GM21723 (cell line): ENCODE data around the gene MVB12A.

Source experiments
- ATAC-seq: cut with Tn5 transposase; IDR thresholded peaks from one replicate; pipeline ENCODE4 v1.9.1; 2021; ENCODE audit warnings: mild to moderate bottlenecking, moderate library complexity; ENCODE audit not compliant: unreplicated experiment

MVB12A gene

DNA sequence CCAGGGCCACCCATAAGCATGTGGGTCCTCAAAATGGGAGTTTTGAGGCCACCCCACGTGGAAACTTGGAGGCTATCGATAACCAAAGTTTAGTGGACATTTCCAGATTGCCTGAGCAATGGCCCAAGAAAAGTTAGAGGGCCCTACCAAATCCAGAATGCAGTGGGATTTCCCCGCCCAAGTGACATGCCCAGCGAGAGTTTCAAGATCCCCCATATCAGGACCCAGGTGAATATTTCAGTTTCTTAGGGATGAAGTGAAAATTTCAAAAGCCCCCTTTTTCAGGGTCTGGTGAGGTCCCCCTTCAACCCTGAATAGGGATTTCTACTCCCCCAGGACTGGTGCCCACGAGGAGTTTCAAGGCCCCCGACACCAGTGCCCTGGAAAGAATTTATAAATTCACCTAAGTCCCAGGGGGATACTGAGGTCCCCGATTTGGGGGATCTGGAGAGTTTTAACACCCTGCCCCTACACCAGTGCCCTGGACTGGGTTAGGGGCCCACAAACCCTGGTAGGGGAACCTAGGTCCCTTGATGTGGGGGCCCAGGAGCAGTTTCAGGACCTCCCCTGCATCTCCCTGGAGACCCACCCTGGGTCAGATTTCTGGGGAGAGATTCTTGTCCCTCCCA lies 15.1 kb upstream of the MVB12A start:
- ATAC-seq = no peak

DNA sequence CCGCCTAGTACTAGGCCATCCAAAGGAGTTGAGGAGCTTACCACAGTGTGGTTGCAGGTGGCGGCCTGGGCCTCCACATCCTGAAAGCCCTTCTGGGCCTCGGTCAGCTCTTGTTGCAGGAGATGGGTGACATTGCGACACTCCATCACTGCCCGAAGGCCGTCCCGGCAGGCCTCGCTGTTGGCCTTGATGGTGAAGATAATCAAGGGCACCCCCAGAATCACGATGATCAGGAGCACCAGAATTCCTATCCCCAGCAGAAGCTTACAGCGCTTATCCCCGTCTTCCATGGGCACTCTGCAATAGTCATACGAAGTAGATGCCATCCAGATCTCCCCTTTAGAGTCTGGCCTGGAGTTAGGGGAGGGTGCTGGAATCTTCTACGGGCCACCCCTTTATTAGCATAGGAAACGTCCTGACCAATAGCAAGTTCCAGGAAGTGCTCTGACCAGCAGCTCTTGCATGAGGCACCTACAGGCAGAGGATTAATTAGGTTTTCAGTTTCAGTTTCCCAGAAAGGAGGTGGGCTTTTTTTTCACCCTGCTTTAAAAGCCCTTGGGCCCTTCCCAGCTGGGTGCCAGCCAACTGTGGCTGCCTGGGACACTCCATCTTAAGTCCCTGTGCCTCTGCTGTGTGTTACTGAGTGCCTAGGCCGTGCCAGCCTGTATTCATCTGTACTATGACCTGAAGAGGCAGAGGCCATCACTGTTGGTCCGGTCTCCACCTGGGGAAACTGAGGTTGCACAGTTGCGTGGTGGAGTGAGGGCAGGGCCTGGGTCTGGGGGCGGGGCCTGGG lies 14.4 kb upstream of the MVB12A start, which contains the start of gene BST2:
Gene BST2 (minus strand): TSS at position 381 of the 796 bp plus-strand sequence. CDS start 55 bp downstream, at position 326.
- ATAC-seq = peak; percentile 82

DNA sequence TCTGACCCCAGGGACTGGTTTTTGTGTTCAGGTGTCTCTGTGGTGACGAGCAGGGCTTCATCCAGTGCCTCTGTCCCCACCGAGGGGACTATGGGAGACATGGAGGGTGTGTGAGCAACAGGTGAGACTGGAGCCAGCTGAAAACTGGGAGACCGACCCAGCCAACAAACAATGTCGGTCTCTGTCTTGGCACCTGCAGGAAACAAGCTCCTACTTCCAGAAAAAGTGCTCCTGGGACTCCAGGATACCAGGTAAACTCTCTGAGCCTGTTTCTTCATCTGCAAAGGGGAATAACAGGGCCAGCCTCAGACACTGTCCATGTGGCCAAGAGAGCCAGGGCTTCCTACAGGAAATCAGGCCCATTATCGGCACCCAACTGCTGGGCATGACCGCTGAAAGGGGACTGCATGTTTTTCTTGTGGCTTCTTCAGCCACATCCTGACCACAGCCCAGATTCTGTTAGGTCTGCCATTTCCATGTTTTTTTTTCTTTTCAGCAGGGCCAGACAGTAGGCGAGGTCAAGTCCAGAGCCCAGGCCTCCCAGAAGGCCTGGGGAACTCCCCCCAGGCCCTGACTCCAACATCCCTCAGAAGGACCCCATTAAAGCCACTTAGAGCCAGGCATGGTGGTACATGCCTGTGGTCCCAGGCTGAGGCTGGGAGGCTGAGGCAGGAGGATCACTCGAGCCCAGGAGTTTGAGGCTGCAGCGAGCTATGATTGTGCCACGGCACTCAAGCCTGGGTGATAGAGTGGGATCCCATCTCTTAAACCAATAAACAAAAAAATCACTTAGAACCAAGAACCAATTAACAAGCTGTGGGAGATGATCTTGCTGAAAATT lies 13.6 kb upstream of the MVB12A start:
- ATAC-seq = no peak

- no peak for ATAC-seq
Observed at GRCh38 chr19:17406887-17407196, 13.0 kb upstream of the MVB12A start.

DNA sequence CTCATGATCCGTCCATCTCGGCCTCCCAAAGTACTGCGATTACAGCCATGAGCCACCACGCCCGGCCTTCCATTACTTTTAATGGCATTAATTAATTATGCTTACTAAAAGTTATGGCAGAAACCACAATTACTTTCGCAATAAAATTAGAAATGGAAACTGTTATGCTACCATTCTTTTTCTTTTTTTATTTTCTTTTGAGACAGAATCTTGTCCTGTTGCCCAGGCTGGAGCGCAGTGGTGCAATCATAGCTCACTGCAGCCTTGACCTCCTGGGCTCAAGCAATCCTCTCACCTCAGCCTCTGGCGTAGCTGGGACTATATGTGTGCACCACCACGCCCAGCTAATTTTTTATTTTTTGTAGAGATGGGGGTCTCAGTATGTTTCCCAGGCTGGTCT lies 9.9 kb upstream of the MVB12A start:
- ATAC-seq = no peak

DNA sequence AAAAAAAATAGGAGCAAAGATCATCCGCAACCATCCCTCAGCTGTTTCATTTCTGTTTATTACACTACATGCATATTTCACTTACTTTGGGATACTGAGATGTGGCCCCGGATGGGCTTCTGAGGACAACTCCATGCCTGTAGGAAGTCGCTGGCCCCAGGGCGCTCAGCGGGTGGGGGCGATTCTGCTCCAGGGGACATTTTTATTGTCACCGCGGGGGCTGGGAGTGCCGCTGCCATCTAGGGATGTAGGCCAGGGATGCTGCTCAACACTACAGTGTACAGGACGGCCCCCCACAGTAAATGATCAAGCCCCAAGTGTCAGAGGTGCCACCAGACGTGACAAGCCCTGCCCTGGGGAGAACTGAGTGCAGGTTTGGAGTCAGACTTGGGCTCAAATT lies 8.0 kb upstream of the MVB12A start:
- ATAC-seq = no peak

DNA sequence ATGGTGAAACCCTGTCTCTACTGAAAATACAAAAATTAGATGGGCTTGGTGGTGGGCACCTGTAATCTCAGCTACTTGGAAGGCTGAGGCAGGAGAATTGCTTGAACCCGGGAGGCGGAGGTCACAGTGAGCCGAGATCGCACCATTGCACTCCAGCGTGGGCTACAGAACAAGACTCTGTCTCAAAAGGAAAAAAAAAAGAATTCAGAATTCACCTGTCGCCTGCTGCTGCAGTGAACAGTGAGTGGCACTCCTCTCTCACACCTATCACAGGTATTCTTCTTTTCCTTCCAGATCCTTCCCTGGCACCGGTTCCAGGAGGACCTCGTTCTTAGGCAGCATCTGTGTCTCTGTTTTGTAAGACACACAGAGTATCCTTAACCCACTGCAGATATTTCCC lies 5.8 kb upstream of the MVB12A start:
- ATAC-seq = no peak

DNA sequence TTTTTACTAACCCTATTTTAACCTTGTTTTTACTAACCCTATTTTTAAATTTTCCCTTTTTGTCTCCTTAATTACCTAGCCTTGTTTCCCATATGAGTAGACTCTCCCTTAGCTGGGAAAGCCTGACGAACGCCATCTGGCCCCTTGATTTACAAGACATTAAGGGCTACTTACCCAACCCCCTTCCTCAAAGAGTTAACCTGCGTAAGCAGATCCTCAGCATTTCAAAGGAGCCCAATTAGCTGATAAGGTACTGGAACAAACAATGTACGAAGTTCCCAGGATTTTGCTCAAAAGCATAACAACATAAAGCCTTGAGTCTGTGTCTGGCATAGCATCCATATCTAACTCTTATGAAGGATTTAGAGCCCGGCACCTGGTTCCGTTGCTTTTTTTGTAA lies 4.7 kb upstream of the MVB12A start:
- ATAC-seq = no peak

DNA sequence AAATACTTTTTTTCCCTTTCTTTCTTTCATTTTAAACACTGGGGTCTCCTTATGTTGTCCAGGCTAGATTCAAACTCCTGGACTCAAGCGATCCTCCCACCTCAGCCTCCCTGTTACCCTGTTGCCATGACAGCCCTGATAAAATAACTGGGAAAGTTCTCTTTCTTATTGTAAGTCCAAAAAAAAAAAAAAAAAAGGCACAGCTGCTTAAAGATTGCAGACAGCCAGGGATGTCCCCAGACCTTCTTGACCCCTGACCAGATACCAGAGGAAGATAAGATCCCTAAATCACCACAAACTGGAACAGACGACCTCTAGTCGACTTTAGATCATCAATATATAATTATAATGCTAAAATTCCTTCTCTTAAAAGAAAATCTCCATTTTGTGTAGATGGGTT lies 1.1 kb upstream of the MVB12A start:
- no peak for ATAC-seq

GRCh38 chr19:17419154-17419620 lies 660 bp upstream of the MVB12A start:
- no peak for ATAC-seq

- no peak for ATAC-seq
Observed at GRCh38 chr19:17420475-17420924, 653 bp downstream of the MVB12A start.

DNA sequence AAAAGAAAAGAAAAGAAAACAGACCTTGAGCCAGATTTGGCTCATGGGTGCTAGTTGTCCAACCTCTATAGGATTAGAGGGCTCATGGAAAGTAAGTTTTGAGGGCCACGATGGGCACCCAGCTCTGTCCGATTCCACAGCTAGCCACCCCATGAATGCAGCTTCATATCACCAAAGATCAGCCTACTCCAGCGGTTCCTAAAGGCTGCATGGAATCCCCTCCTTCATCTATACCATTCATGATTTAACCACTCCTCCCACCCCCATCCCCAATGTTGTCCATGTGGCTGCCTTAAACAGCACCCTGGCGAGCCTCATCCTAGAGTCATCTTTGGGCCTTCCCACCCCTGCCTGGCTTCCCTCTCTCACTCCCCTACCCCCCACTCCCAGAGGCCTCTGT lies 2.1 kb downstream of the MVB12A start:
- ATAC-seq = no peak

DNA sequence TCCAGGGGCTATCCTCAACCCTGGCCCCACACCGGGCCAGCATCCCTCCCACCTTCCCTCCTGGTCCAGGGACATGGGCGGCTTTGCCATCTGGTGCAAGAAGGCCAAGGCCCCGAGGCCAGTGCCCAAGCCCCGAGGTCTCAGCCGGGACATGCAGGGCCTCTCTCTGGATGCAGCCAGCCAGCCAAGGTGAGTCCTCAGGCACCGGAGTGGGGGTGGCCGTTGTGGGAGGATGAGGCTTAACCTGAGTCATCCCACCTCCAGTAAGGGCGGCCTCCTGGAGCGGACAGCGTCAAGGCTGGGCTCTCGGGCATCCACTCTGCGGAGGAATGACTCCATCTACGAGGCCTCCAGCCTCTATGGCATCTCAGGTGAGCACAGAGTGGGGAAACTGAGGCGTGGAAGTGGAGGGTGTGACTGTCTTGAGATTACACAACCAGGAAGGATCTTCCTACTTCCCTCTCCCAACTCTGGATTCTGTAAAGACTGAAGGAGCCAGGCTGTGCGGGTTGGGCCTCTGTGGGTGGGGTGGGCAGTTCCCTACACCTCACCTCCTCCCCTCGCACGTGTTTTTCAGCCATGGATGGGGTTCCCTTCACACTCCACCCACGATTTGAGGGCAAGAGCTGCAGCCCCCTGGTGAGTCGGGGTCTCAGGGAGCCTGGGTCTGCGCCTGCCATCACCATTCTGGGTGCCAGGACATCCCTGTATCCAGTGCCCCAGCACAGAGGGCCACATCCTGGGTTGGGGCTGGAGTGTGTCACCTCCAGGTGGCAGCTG lies 3.8 kb downstream of the MVB12A start:
- ATAC-seq = no peak

DNA sequence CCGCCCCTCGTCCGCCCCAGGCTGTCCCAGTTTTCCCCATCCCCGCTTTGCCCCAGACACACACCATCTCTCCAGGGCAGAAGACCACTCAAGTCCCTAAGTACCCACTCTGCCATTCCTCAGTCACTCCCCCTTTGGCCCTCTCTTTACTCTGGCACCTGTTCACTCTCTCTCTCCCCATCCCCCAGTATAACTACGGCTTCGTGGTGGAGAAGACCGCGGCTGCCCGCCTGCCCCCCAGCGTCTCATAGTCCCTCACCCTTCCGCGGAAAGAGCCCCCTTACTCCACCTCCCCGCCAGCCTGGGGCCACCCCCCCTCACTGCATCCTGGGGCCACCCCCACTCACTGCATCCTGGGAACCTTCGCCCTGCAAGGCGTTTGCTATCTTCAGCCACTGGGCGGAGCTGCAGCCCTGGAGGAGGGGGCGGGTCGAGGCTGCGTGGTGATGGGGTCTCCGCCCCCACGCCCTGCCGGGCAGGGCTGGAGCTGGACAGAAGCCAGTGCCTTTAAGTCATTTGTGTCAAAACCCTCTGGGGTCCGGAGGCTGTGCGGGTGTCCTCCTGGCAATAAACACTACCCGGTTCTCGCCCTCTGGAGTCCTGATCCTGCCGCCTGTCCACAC lies 5.0 kb downstream of the MVB12A start:
- ATAC-seq = no peak

DNA sequence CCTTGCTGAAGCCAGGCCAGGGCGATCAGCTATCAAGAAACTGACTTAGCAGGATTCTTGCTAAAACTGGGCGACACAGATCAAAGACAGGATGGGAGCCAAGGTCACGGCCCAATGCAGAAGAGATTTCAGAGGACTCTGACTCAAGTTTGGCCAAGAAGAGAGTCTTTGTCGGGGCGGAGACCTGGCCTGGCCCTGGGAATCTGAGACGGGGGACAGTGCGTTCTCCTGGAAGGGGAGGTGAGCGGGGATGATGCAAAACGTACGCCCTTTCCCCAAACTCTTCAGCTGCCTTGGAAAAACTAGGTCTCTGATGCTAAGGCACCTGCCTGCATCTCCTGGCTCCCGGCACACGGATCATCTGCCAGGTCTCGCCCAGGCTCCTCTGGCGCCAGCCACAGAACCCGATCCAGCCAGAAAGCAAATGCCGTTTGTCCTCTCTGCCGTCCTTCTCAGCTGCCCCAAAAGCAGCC lies 9.8 kb downstream of the MVB12A start:
- no peak for ATAC-seq

GRCh38 chr19:17431417-17431816 lies 11.6 kb downstream of the MVB12A start:
- ATAC-seq = no peak

DNA sequence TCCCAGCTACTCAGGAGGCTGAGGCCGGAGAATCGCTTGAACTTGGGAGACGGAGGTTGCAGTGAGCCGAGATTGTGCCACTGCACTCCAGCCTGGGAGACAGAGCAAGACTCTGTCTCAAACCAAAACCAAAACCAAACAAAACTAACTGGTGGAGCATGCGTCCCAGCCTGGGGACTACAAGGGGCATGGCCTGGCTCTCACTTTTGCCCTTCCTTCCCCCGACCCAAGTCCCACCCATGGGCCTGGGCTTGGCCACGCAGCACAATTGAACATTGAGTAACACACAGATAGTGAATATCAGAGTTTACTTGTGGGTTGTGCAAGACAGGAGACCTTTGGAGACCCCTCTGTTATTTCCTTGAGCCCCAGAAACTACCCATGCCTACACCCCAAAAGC lies 15.4 kb downstream of the MVB12A start:
- ATAC-seq = no peak

GRCh38 chr19:17436094-17436873 lies 16.4 kb downstream of the MVB12A start:
- no peak for ATAC-seq

DNA sequence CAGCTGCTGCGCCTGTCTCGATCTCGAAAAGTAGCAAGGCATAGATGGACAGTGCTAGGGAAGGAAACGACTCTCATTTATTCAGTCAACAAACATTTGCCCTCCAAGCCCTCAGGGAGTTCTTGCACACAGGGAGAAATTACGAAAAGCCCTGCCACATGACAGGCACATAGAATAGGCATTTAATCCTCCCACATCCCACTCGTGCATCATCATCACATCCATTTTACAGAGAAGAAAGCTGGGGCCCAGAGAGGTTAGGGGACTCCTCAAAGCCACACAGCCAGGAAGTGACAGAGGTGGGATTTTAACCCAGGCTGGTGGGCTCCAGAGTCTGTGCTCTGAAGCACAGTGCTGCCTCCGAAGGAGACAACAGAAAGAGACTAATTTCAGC lies 17.0 kb downstream of the MVB12A start:
- no peak for ATAC-seq
